ENCODE results near the gene DECR2.

Gene DECR2

DNA sequence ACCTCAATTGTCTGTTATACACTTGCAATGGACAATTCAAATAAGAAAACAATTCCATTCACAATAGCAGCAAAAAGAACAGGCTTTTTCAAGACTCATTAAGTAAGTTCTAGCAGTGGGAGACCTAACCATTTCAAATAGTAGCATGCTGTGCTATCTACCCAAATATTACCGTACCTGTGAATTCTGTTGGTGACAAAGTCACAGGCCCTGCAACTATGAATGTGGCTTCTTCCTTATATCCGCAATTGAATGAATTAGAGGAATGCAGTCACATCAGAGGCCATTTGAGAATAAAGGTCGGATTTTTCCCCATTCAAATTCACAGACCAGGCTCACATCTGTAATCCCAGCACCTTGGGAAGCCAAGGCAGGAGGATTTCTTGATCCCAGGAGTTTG, 5.5 kb upstream of the DECR2 start:
- Mint-ChIP-seq H3K27ac (peak overlapping the region in 1 of 2 donors; percentile 87), H3K4me1 (ENCODE audit: low read depth in 2 of 2) (peaks cover 11 to 33% of the 10 kb centered on the region in 2 donors), H3K27me3 (no peaks in the 10 kb centered on the region), H3K9me3 (no peaks in the 10 kb centered on the region), H3K4me3 (peak overlapping the region; percentile 78 to 79), H3K36me3 (ENCODE audit: insufficient read depth) (peaks cover 36% of the 10 kb centered on the region)
- no peak for DNase-seq
- ATAC-seq (replicated peaks): no peak

- no peaks in the 10 kb centered on the region for H3K27me3 Mint-ChIP-seq
- H3K4me1 Mint-ChIP-seq (ENCODE audit: low read depth in 2 of 2): peaks cover 11 to 33% of the 10 kb centered on the region in 2 donors
- ATAC-seq (replicated peaks): no peak
- peak overlapping the region in 1 of 2 donors; percentile 87 for H3K27ac Mint-ChIP-seq
- DNase-seq: no peak
- H3K4me3 Mint-ChIP-seq: peak overlapping the region; percentile 78 to 79
- H3K9me3 Mint-ChIP-seq: no peaks in the 10 kb centered on the region
- H3K36me3 Mint-ChIP-seq (ENCODE audit: insufficient read depth): peaks cover 38% of the 10 kb centered on the region
Observed at GRCh38 chr16:396605-397004, 5.1 kb upstream of the DECR2 start.

GRCh38 chr16:397135-397661, 4.5 kb upstream of the DECR2 start, which contains the start of gene NME4:
NME4 (plus strand) TSS chr16:397199; CDS start chr16:397223, 24 bp downstream.
- ATAC-seq (replicated peaks): no peak
- DNase-seq: no peak
- Mint-ChIP-seq H3K27me3 (no peaks in the 10 kb centered on the region), H3K36me3 (ENCODE audit: insufficient read depth) (peaks cover 37% of the 10 kb centered on the region), H3K4me1 (ENCODE audit: low read depth in 2 of 2) (peaks cover 5 to 27% of the 10 kb centered on the region in 2 donors), H3K9me3 (no peaks in the 10 kb centered on the region), H3K4me3 (peak within 1 kb of the TSS; percentile 78 to 85), H3K27ac (peak within 1 kb of the TSS in 1 of 2 donors; percentile 87)

- H3K4me3 Mint-ChIP-seq: peak overlapping the region; percentile 58 to 85
- H3K36me3 Mint-ChIP-seq (ENCODE audit: insufficient read depth): peaks cover 38% of the 10 kb centered on the region
- no peak for ATAC-seq (replicated peaks)
- no peaks in the 10 kb centered on the region for H3K9me3 Mint-ChIP-seq
- H3K27me3 Mint-ChIP-seq: no peaks in the 10 kb centered on the region
- peaks cover 5 to 21% of the 10 kb centered on the region in 2 donors for H3K4me1 Mint-ChIP-seq (ENCODE audit: low read depth in 2 of 2)
- H3K27ac Mint-ChIP-seq: peak overlapping the region in 1 of 2 donors; percentile 60
- no peak for DNase-seq
Observed at GRCh38 chr16:397736-398332, 3.9 kb upstream of the DECR2 start.

DNA sequence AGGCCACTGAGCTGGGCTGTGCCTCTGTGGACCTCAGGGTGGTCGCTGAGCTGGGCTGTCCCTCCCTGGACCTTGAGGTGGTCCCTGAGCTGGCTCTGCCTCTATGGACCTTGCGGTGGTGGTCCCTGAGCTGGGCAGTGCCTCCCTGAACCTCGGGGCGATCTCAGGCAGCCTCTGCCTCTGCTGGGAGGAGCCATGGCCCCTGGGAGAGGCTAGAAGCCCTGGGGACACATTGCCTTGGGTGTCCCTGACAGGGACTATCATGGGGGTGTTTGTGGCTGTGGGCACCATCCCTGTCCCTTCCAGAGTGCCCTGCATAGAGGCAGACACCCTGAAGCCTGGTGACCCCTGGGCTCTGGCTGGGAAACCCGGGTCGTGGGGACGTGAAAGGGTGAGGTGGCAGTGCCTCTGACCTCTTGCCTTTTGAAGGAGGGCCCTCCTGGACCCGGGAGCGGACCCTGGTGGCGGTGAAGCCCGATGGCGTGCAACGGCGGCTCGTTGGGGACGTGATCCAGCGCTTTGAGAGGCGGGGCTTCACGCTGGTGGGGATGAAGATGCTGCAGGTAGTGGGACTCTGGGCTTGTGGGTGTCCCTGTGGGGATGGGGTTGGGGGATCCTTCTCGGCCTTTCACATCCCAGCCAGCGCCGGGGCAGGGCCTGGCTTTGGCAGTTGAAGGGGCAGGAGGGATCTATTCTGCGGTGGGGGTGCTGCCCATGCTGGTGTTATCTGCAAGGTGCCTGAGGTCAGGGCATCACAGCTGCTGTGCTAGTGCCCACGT, 2.9 kb upstream of the DECR2 start:
- peaks cover 38% of the 10 kb centered on the region for H3K36me3 Mint-ChIP-seq (ENCODE audit: insufficient read depth)
- ATAC-seq (replicated peaks) (no peak), DNase-seq (no peak)
- peaks cover 5 to 21% of the 10 kb centered on the region in 2 donors for H3K4me1 Mint-ChIP-seq (ENCODE audit: low read depth in 2 of 2)
- no peaks in the 10 kb centered on the region for H3K27me3 Mint-ChIP-seq
- no peaks in the 10 kb centered on the region for H3K9me3 Mint-ChIP-seq
- peak overlapping the region; percentile 58 to 85 for H3K4me3 Mint-ChIP-seq
- peak overlapping the region in 1 of 2 donors; percentile 60 for H3K27ac Mint-ChIP-seq

GRCh38 chr16:399340-400019, 2.2 kb upstream of the DECR2 start:
- H3K4me1 Mint-ChIP-seq (ENCODE audit: low read depth in 2 of 2): peaks cover 5 to 21% of the 10 kb centered on the region in 2 donors
- H3K27me3 Mint-ChIP-seq: no peaks in the 10 kb centered on the region
- no peaks in the 10 kb centered on the region for H3K9me3 Mint-ChIP-seq
- no peak for DNase-seq
- no peak overlapping the region for H3K27ac Mint-ChIP-seq
- H3K4me3 Mint-ChIP-seq: peak overlapping the region; percentile 85 to 86
- no peak for ATAC-seq (replicated peaks)
- peaks cover 37% of the 10 kb centered on the region for H3K36me3 Mint-ChIP-seq (ENCODE audit: insufficient read depth)

DNA sequence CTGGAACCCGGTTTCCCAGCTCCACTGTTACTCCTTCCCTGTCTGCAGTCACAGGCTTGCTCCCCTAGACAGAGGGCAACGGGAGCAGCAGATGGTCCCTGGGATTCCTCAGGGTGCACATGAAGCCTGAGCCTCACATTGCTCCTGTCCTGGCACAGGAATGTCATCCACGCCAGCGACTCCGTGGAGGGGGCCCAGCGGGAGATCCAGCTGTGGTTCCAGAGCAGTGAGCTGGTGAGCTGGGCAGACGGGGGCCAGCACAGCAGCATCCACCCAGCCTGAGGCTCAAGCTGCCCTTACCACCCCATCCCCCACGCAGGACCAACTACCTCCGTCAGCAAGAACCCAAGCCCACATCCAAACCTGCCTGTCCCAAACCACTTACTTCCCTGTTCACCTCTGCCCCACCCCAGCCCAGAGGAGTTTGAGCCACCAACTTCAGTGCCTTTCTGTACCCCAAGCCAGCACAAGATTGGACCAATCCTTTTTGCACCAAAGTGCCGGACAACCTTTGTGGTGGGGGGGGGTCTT, 1.6 kb upstream of the DECR2 start:
- Mint-ChIP-seq H3K9me3 (no peaks in the 10 kb centered on the region), H3K27me3 (no peaks in the 10 kb centered on the region), H3K4me3 (peak overlapping the region; percentile 85 to 86), H3K4me1 (ENCODE audit: low read depth in 2 of 2) (peaks cover 5 to 21% of the 10 kb centered on the region in 2 donors), H3K27ac (peak overlapping the region; percentile 87 to 90), H3K36me3 (ENCODE audit: insufficient read depth) (peaks cover 34% of the 10 kb centered on the region)
- ATAC-seq (replicated peaks) (no peak), DNase-seq (no peak)

DNA sequence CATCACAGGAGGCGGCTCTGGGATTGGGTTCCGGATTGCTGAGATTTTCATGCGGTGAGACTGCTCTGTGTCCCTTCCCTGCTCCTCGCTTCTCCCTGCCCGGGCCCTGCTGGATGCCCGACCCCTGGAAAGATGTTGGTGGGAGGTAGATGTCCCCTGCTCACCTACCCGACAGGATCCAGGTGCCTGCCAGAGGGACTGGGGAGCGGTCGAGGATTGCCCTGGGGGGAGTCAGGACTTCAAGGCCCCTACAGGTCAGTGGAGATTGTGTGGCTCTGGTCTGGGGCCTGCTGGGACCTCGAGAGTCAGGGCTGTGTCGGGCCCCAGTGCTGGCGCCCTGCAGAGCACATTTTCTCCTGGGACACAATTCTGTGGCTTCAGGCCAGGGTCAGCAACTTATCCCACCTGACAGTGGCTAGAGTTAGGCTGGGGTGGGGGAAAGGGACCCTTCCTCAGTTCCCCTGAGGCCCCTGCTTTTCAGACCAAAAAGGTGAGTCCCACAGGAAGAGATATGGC, 3.3 kb downstream of the DECR2 start:
- H3K36me3 Mint-ChIP-seq (ENCODE audit: insufficient read depth): peaks cover 15% of the 10 kb centered on the region
- no peaks in the 10 kb centered on the region for H3K27me3 Mint-ChIP-seq
- no peak overlapping the region for H3K4me3 Mint-ChIP-seq
- no peak overlapping the region for H3K27ac Mint-ChIP-seq
- peaks cover 0 to 6% of the 10 kb centered on the region in 2 donors for H3K4me1 Mint-ChIP-seq (ENCODE audit: low read depth in 2 of 2)
- no peaks in the 10 kb centered on the region for H3K9me3 Mint-ChIP-seq
- no peak for ATAC-seq (replicated peaks)
- no peak for DNase-seq

GRCh38 chr16:405548-406506, 4.1 kb downstream of the DECR2 start:
- Mint-ChIP-seq H3K27ac (no peak overlapping the region), H3K36me3 (ENCODE audit: insufficient read depth) (peaks cover 11% of the 10 kb centered on the region), H3K4me1 (ENCODE audit: low read depth in 2 of 2) (no peaks in the 10 kb centered on the region), H3K9me3 (no peaks in the 10 kb centered on the region), H3K4me3 (no peak overlapping the region), H3K27me3 (no peaks in the 10 kb centered on the region)
- ATAC-seq (replicated peaks) (no peak), DNase-seq (no peak)

GRCh38 chr16:407253-407652, 5.6 kb downstream of the DECR2 start:
- no peak overlapping the region for H3K4me3 Mint-ChIP-seq

DNA sequence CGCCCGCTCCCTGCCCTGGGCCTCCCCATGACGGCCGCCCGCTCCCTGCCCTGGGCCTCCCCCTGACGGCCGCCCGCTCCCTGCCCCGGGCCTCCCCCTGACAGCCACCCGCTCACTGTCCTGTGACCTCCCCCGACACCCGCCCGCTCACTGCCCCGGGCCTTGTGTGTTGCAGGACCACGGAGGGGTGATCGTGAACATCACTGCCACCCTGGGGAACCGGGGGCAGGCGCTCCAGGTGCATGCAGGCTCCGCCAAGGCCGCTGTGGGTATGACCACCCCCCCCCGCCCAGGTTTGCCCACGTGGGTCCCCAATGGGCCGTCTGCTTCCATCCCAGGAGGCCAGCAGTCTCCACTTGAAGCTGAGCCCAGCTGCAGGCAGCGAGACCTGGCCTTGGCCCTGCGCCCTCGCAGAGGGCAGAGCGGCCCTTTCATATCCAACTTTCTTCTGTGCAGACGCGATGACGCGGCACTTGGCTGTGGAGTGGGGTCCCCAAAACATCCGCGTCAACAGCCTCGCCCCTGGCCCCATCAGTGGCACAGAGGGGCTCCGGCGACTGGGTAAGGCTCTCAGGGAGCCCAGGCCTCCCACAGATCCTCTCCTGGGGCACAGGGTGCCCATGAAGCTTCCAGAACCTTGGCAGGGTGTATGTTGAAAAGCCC, 9.0 kb downstream of the DECR2 start:
- no peaks in the 10 kb centered on the region for H3K9me3 Mint-ChIP-seq
- no peak overlapping the region for H3K4me3 Mint-ChIP-seq
- no peak overlapping the region for H3K27ac Mint-ChIP-seq
- no peaks in the 10 kb centered on the region for H3K36me3 Mint-ChIP-seq (ENCODE audit: insufficient read depth)
- H3K4me1 Mint-ChIP-seq (ENCODE audit: low read depth in 2 of 2): no peaks in the 10 kb centered on the region
- ATAC-seq (replicated peaks): no peak
- DNase-seq: no peak
- H3K27me3 Mint-ChIP-seq: no peaks in the 10 kb centered on the region

More at GRCh38 chr16:407253-407652, 5.6 kb downstream of the DECR2 start:
- no peak overlapping the region for H3K27ac Mint-ChIP-seq
- ATAC-seq (replicated peaks): no peak
- no peak for DNase-seq
- peaks cover 1% of the 10 kb centered on the region for H3K36me3 Mint-ChIP-seq (ENCODE audit: insufficient read depth)
- H3K27me3 Mint-ChIP-seq: no peaks in the 10 kb centered on the region
- no peaks in the 10 kb centered on the region for H3K9me3 Mint-ChIP-seq
- no peaks in the 10 kb centered on the region for H3K4me1 Mint-ChIP-seq (ENCODE audit: low read depth in 2 of 2)
